ENCODE measurements around the gene HIRA. TPM values are rescaled to one million over a fixed set of nuclear protein-coding genes. Genes with fewer than 3 reads are reported as not detected.

HIRA gene
- total and polyA plus RNA-seq, 9 of the 15 experiments (the other 6 are each of a cell fraction or from before 2014, with no cell fraction given), result 0.96 to 132 (median 58.4) TPM

GRCh38 chr22:19419086-19419463, 12.5 kb downstream of the HIRA start:
- Histone ChIP-seq H3K9me3 (replicated peaks; ENCODE audit: control insufficient read depth, insufficient read depth, low read depth, low read length) (no peaks in the 10 kb centered on the region), H3K9ac (ENCODE audit: insufficient read depth in 1 of 2, low read depth in 2 of 2, low read length in 2 of 2) (peak overlapping the region in 1 of 2 experiments; percentile 4; a peak in 2 of 4 replicates)
- TF ChIP-seq, protein P1, sequence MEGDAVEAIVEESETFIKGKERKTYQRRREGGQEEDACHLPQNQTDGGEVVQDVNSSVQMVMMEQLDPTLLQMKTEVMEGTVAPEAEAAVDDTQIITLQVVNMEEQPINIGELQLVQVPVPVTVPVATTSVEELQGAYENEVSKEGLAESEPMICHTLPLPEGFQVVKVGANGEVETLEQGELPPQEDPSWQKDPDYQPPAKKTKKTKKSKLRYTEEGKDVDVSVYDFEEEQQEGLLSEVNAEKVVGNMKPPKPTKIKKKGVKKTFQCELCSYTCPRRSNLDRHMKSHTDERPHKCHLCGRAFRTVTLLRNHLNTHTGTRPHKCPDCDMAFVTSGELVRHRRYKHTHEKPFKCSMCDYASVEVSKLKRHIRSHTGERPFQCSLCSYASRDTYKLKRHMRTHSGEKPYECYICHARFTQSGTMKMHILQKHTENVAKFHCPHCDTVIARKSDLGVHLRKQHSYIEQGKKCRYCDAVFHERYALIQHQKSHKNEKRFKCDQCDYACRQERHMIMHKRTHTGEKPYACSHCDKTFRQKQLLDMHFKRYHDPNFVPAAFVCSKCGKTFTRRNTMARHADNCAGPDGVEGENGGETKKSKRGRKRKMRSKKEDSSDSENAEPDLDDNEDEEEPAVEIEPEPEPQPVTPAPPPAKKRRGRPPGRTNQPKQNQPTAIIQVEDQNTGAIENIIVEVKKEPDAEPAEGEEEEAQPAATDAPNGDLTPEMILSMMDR (IDR thresholded peaks at IDR 0.05 in 2 of 3, conservative IDR thresholded peaks at IDR 0.05 in 1 of 3; ENCODE audit: insufficient read depth in 2 of 3, low read depth in 1 of 3, low read length in 3 of 3), result no peak; a peak in 1 of 6 replicates
- no peak for TF ChIP-seq NFXL1 (CRISPR knock-in tag; IDR thresholded peaks at IDR 0.05)
- TF ChIP-seq HDAC8 (tag; IDR thresholded peaks at IDR 0.05), result no peak
- TF ChIP-seq SP1 (CRISPR knock-in tag; IDR thresholded peaks at IDR 0.05), result peak; percentile 91
- TF ChIP-seq ZNF263 (CRISPR knock-in tag; IDR thresholded peaks at IDR 0.05; ENCODE audit: borderline replicate concordance), result no peak
- TF ChIP-seq PHB (CRISPR knock-in tag; IDR thresholded peaks at IDR 0.05), result no peak
- no peak for TF ChIP-seq NONO (IDR thresholded peaks at IDR 0.05; ENCODE audit: low read depth in 2 of 2, low read length in 1 of 2)
- TF ChIP-seq HSF4 (CRISPR knock-in tag; IDR thresholded peaks at IDR 0.05; ENCODE audit: borderline replicate concordance), result no peak
- TF ChIP-seq, protein P2, sequence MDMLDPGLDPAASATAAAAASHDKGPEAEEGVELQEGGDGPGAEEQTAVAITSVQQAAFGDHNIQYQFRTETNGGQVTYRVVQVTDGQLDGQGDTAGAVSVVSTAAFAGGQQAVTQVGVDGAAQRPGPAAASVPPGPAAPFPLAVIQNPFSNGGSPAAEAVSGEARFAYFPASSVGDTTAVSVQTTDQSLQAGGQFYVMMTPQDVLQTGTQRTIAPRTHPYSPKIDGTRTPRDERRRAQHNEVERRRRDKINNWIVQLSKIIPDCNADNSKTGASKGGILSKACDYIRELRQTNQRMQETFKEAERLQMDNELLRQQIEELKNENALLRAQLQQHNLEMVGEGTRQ (CRISPR knock-in tag; IDR thresholded peaks at IDR 0.05), result no peak
- no peak for TF ChIP-seq ZNF282 (CRISPR knock-in tag; IDR thresholded peaks at IDR 0.05)
- TF ChIP-seq DDX20 (tag; IDR thresholded peaks at IDR 0.05; ENCODE audit: low read depth), result no peak
- TF ChIP-seq MXI1 (IDR thresholded peaks at IDR 0.05; ENCODE audit: low read depth, low read length), result no peak; the same call in 1 of the 2 replicates
- no peak; the same call in 1 of the 2 replicates for TF ChIP-seq HMBOX1 (IDR thresholded peaks at IDR 0.05)
- no peak for TF ChIP-seq POLR2A (conservative IDR thresholded peaks at IDR 0.05)
- TF ChIP-seq, protein P3, sequence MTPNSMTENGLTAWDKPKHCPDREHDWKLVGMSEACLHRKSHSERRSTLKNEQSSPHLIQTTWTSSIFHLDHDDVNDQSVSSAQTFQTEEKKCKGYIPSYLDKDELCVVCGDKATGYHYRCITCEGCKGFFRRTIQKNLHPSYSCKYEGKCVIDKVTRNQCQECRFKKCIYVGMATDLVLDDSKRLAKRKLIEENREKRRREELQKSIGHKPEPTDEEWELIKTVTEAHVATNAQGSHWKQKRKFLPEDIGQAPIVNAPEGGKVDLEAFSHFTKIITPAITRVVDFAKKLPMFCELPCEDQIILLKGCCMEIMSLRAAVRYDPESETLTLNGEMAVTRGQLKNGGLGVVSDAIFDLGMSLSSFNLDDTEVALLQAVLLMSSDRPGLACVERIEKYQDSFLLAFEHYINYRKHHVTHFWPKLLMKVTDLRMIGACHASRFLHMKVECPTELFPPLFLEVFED (CRISPR knock-in tag; conservative IDR thresholded peaks at IDR 0.05), result peak; percentile 89; the same call in 1 of the 2 replicates
- TF ChIP-seq, protein P4, sequence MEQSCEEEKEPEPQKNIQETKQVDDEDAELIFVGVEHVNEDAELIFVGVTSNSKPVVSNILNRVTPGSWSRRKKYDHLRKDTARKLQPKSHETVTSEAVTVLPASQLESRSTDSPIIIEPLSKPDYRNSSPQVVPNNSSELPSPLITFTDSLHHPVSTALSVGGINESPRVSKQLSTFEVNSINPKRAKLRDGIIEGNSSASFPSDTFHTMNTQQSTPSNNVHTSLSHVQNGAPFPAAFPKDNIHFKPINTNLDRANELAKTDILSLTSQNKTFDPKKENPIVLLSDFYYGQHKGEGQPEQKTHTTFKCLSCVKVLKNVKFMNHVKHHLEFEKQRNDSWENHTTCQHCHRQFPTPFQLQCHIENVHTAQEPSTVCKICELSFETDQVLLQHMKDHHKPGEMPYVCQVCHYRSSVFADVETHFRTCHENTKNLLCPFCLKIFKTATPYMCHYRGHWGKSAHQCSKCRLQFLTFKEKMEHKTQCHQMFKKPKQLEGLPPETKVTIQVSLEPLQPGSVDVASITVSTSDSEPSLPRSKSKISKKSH (CRISPR knock-in tag; IDR thresholded peaks at IDR 0.05), result no peak
- TF ChIP-seq DMBX1 (CRISPR knock-in tag; IDR thresholded peaks at IDR 0.05; ENCODE audit: borderline replicate concordance), result peak; percentile 85

More at GRCh38 chr22:19419086-19419463, 12.5 kb downstream of the HIRA start:
- peaks cover 57% of the 10 kb centered on the region for H4K20me1 ChIP-seq (replicated peaks; ENCODE audit: control insufficient read depth, insufficient read depth, low read length)
- FAIRE-seq, result peak; percentile 93
- H3K27me3 ChIP-seq (ENCODE audit: control insufficient read depth in 2 of 2, insufficient read depth in 2 of 2, low read length in 2 of 2), result no peaks in the 10 kb centered on the region
- peak overlapping the region; percentile 64 for H3K27ac ChIP-seq (ENCODE audit: extremely low read depth, low read depth, low read length)
- H3K79me2 ChIP-seq (ENCODE audit: control insufficient read depth, insufficient read depth, low read length), result peaks cover 100% of the 10 kb centered on the region
- no peak overlapping the region for H3K4me3 ChIP-seq
- intact Hi-C loops (cut with micrococcal nuclease), result loop anchor here (1.0 to 10.0 kb wide), 6 partner anchors 11 to 606 kb away; partner anchors contain the start of genes C22orf39 and TANGO2
- peaks cover 35% of the 10 kb centered on the region for H3K36me3 ChIP-seq (ENCODE audit: control insufficient read depth, insufficient read depth, low read length)
- no TSS peak for BruUV-seq (replicated peaks)
- 2% methylated on average over 5 of the region's 5 CpGs for WGBS (ENCODE audit: insufficient coverage, low coverage, missing lambda C conversion rate)
- CTCF ChIA-PET (ENCODE audit: low intra/inter-chr PET ratio), result no interaction called here
- peaks cover 24% of the 10 kb centered on the region for H3K9me1 ChIP-seq (ENCODE audit: control insufficient read depth, insufficient read depth, low read length)
- H3K4me1 ChIP-seq (replicated peaks in 1 of 2; ENCODE audit: control insufficient read depth in 2 of 2, insufficient read depth in 2 of 2, low read length in 2 of 2), result peaks cover 44 to 45% of the 10 kb centered on the region in 2 experiments
- no peak overlapping the region; the same call in 1 of the 2 replicates for H2AFZ ChIP-seq (ENCODE audit: low read depth, low read length)
- in situ Hi-C loops (cut with MboI), result no loop called here
- ATAC-seq, result peak; percentile 93
- DNase-seq (ENCODE audit: extremely low read depth in 1 of 4, low spot score in 3 of 4), result peak; percentile 96 to 99 (median 97)
- POLR2A ChIA-PET, result interaction anchor here (1.6 to 10.1 kb wide), 6 partner anchors 10 to 60 kb away, joined by 3 to 212 read pairs (median 80); partner anchors contain the start of genes C22orf39, CDC45, HIRA and MRPL40
- peak overlapping the region; percentile 57 for H3K4me2 ChIP-seq (ENCODE audit: insufficient read depth, low read length)
